Measurements from ENCODE around the gene DLL4.

DLL4 gene

GRCh38 chr15:40909662-40910630 is 19.2 kb upstream of the DLL4 start:
- no peak for TF ChIP-seq CTCF (IDR thresholded peaks at IDR 0.05)

- no peak for TF ChIP-seq CTCF (IDR thresholded peaks at IDR 0.05)
These were observed 18.0 kb upstream of the DLL4 start for GRCh38 chr15:40911141-40911540.

- TF ChIP-seq CTCF (IDR thresholded peaks at IDR 0.05), result no peak
These were observed 17.4 kb upstream of the DLL4 start for GRCh38 chr15:40911693-40912092.

- TF ChIP-seq CTCF (IDR thresholded peaks at IDR 0.05), result no peak
These were observed 16.7 kb upstream of the DLL4 start for GRCh38 chr15:40912478-40912877.

- no peak for TF ChIP-seq CTCF (IDR thresholded peaks at IDR 0.05)
These were observed 15.1 kb upstream of the DLL4 start for GRCh38 chr15:40914013-40914412.

- TF ChIP-seq CTCF (IDR thresholded peaks at IDR 0.05), result no peak
These were observed 14.7 kb upstream of the DLL4 start for GRCh38 chr15:40914486-40914885.

- TF ChIP-seq CTCF (IDR thresholded peaks at IDR 0.05), result no peak
These were observed 14.0 kb upstream of the DLL4 start for GRCh38 chr15:40915116-40915661.

Data from LNCAP (cell line).